Omental fat pad (tissue), 4 donors: Measurements from ENCODE around the gene ADAMTSL4. TPM values are rescaled to one million over a fixed set of nuclear protein-coding genes. Genes with fewer than 3 reads are reported as not detected.
A peak's percentile ranks its signal among the peaks of the same experiment; 100 is the strongest.

Experiments used
- ATAC-seq: fragments of 150-250 bp; one replicate; pipeline ENCODE4 v1.9.1; 2016; ENCODE audit warnings: mild to moderate bottlenecking, moderate library complexity; ENCODE audit not compliant: low FRiP score
- DNase-seq: peaks from one replicate; pipeline ENCODE4 v3.0.0-alpha.2; 2019; ENCODE audit warnings: low spot score
- total RNA-seq, 4 donors: library from RNA; depleted of rRNA; stranded (reverse); fragments of >200 nt; gene quantifications; one replicate each; pipeline ENCODE4 v1.1.0, GENCODE V29; 2016
- TF ChIP-seq, protein P1 (sequence below), 3 donors: fragments of 450-650 bp; IDR thresholded peaks; one replicate each; pipeline ENCODE4 v1.5.1; 2016 to 2017; ENCODE audit warnings: antibody characterized with exemption in 3 of 3, mild to moderate bottlenecking in 3 of 3, moderate library complexity in 2 of 3

ADAMTSL4 gene
- total RNA-seq, 4 donors from 2014 or later = 33.7 to 46.6 (median 39.9) TPM

DNA sequence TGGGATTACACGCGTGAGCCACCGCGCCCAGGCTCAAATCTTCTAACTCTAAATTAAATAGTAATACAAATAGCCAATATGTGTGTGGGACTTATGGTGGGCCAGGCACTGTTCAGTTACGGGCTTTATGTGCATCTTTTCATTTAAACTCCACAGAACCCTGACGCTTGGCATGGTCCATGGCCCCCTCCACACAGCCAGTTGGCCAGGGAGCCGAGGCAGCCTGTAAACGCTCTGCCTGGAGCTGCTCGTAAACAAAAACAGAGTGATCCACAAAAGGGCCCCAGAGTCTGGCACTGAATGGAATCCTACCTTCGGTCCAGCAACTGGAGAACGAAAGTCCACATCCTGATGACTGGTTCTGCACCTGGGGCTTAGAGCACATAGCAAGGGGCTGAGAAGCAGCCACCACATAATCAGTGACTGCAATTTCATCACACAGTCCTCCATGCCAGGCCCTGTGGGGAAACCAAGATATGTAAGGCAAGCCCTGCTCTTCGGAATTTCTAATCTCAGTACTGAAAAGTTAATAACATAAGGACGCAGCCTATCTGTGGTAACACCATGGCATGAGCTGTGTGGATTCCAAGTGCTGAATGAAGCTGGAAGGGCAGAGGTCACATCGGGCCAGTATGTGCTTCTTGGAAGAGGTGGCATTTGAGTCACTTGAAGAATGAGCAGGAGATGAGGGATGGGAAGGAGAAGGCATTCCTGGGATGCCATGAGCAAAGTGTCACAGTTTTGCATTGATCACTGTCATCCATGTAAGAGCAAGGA, 13.5 kb upstream of the ADAMTSL4 start:
- ATAC-seq (no peak), DNase-seq (no peak)
- TF ChIP-seq, protein P1, sequence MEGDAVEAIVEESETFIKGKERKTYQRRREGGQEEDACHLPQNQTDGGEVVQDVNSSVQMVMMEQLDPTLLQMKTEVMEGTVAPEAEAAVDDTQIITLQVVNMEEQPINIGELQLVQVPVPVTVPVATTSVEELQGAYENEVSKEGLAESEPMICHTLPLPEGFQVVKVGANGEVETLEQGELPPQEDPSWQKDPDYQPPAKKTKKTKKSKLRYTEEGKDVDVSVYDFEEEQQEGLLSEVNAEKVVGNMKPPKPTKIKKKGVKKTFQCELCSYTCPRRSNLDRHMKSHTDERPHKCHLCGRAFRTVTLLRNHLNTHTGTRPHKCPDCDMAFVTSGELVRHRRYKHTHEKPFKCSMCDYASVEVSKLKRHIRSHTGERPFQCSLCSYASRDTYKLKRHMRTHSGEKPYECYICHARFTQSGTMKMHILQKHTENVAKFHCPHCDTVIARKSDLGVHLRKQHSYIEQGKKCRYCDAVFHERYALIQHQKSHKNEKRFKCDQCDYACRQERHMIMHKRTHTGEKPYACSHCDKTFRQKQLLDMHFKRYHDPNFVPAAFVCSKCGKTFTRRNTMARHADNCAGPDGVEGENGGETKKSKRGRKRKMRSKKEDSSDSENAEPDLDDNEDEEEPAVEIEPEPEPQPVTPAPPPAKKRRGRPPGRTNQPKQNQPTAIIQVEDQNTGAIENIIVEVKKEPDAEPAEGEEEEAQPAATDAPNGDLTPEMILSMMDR (IDR thresholded peaks at IDR 0.05) = no peak

DNA sequence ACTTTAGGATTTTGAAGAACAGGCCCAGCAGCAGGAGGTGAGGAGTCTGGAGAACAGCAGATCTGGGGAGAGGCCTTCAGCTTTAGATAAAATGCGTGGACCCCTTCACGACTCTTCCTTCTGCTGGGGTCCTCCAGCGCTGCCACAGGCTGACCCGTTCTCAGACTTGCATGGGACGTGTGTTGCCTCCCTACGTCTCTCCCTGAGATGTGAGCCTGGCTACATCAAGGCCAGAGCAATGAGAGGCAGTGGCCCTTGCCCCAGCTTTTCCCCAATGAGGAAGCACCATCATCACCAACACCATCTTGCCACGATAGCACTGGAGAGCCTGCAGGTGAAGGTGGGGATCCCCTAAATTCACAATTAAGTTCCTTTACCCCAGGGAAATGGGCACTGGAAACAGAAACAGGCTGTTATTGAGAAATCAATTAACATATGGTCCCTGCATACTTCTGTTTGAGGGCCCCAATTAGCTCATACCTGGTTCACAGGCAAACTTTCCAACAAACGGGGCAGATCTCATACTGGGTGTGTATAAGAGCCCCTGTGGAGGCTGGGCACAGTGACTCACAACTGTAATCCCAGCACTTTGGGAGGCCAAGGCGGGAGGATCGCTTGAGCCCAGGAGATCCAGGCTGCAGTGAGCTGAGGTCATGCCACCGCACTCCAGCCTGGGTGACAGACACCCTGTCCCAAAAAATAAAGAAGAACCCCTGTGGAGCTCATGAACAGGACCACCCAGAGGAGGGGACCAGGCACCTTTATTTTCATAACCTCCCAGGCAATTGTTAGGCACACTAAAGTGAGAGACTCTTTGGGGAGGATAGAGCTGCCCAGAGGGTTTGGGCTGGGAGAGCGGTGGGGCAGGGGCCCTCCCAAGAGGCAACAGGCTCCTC, 12.1 kb upstream of the ADAMTSL4 start:
- TF ChIP-seq, protein P1 (IDR thresholded peaks at IDR 0.05) = no peak
- no peak for ATAC-seq
- no peak for DNase-seq

DNA sequence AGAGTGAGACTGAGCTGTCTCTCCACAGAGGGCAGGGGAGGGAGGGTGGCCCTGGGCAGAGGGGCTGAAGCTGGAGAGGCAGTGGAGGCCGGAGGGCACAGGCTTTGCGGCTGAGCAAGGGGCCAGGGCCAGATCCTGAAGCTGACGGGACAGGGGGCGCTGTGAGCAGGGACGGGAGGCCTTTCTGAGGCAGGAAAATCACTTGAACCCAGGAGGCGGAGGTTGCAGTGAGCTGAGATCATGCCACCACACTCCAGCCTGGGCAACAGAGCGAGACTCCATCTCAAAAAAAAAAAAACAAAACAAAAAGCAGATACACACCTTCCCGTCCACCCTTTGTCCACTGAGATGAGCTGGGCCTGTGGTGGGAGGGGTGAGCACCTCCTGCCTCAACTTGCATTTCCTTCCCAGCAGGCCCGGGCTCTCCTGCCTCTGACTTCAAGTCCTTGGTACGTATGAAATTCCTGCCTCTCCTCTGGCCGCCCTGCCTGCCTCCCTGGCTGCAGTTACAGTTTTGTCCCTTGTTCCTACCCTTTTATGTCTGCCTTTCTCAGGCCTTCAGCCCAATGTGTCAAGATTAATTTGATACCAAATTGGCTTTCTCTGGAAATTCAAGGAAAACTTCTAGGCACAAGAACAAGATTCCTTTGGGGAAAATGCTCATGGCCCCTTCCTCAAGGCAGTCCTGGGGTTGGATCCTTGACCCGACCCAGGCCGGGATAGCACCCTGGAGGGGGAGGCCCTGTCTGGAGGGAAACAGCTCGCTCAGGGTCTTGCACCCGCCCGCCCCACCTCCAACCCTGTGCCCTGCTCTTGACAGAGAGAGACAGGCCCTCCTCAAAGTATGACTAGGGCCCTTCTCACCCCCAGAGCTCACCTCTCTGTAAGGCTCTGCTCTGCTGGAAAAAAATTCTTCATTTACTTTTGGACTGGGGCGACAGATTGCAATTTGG, 11.2 kb upstream of the ADAMTSL4 start:
- DNase-seq = no peak
- TF ChIP-seq, protein P1 (IDR thresholded peaks at IDR 0.05) = no peak
- ATAC-seq = peak; percentile 43

DNA sequence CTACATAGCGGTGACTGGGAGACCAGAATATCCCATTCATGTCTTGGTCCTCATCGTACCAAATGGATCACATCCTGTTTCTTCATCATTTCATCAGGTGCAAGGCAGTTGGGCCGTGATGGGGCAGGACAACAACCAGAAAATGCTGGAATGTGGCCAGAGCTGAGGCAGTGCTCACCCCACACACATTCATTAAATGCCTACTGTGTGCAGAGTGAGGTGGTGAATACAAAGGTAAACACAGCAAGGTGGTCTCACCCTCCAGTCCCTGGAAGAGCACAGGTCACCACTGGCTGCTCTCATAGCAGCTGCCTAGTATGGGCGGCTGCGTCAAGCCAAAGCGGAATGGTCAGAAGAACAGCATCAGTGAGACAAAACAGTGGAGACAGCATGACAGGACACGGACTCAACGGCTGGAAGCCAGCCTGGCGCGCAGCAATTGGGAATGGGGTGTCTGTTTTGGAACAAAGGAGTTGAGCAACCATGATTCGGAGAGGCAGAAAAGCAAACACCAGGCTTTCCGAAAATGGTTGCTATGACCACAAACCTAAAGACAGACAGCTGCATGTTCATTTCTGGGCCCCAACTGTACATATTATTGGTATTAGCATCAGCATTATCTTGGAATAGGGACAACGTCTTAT, 5.6 kb upstream of the ADAMTSL4 start:
- ATAC-seq (no peak), DNase-seq (no peak)
- TF ChIP-seq, protein P1 (IDR thresholded peaks at IDR 0.05) = no peak

DNA sequence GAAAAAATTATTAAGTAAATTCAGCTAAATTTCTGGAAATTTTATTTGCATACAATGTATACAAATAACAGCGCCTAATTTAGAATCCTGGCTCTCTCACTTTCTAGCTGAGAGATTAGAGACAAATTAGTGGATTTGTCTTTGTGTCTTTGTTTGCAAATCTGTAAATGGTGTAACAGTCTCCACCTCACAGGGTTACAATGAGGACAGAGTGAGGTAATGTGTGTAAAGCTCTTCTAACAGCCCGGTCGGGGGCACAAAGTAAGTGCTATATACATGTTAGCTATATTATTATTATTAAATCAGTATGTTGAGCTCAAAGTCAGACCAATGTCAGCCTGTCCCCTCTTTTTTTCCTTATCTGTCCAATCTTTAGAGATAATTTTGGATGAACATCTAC, 5.0 kb upstream of the ADAMTSL4 start:
- TF ChIP-seq, protein P1 (IDR thresholded peaks at IDR 0.05) = no peak
- DNase-seq (no peak), ATAC-seq (no peak)

DNA sequence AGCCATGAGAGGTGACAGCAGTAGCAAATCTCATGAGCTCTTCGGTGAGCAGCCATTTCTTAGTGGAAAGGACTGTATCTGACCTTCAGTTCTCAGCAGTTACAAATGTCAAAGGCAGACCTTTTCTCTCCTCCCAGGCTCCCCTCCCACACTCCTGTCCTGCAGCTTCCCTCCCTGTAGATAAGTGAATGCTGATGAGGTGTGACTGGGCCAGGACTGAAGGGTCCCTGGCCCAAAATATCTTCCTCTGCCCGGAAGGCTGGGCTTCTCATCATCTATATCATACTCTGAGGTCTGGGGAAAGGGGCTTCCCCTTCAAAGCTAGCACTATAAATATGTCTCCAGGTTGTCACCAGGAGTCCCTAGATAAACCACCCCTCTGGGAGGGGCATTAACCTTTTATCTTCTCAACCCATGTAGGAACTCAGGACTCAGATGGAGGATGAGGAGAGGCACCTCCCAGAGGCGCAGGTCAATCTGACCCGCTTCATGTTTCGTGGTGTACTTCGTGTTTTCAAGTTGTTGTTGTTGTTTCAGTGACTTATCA, 3.6 kb upstream of the ADAMTSL4 start:
- no peak for ATAC-seq
- DNase-seq = no peak
- TF ChIP-seq, protein P1 (IDR thresholded peaks at IDR 0.05) = no peak
